GM21447 (cell line): Measurements from ENCODE around the gene NCF4.

Experiments used
- ATAC-seq: cut with Tn5 transposase; IDR thresholded peaks from one replicate; pipeline ENCODE4 v1.9.1; 2021; ENCODE audit not compliant: unreplicated experiment

NCF4 gene

GRCh38 chr22:36893262-36893661 lies 32.5 kb downstream of the NCF4 start:
- ATAC-seq: no peak

- no peak for ATAC-seq
Observed at GRCh38 chr22:36894266-36894665, 33.5 kb downstream of the NCF4 start.

GRCh38 chr22:36897611-36898010 lies 36.8 kb downstream of the NCF4 start:
- no peak for ATAC-seq

DNA sequence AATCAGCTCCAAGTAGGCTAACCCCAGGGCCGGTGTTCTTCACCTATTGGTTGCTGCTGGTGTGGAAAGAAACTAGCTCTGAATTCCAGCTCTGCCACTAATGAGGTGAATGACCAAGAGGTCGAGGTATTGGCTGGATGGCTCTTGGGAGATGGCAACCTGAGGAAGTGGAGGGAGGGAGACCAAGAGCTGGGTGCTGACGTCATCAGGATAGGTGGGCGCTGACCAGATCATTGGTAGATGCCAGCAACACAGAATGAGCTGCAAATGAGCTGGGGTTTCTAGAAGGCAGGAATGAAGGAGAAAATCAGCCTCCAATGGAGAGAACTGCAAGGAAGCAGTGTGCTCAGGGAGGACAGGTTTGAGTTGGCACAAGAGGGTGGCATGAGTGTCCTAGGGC lies 37.9 kb downstream of the NCF4 start:
- ATAC-seq: no peak

DNA sequence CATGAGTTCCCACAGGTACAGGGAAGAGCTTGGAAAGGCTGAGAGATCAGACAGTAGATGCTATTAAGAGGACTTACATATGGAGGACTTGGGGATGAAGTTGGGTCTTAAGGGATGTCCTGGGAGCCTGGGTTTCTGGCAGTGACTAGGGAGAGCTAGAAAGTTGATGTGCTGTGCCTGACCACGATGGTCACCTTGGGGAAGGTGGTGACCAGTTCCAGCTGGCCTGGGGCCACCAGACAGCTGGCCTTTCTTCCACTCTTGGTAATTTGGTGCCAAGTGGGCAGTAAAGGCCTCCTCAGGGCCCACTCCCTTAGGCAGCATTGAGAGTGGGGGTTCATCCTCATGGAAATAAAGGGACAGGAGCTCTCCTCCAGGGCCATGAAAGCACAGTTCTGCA lies 38.7 kb downstream of the NCF4 start:
- no peak for ATAC-seq

DNA sequence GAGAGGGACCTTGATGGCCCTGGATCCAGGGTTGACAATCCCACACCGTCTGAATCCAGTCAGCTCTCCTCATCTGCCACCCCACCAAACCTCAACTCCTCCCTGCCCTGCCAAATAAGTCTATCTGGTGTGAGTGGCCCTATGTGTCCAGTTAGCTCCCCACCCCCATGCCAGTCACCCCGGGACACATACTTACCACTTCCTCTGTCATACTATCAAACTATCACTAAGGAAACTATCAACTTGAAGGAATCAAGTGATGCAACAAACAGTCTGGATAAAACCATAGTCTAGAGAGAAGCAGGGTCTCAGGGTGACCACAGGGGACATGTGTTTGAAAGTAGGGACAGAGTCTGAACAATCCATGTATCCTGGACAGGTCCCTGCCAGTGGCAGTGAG lies 39.4 kb downstream of the NCF4 start:
- ATAC-seq: no peak

DNA sequence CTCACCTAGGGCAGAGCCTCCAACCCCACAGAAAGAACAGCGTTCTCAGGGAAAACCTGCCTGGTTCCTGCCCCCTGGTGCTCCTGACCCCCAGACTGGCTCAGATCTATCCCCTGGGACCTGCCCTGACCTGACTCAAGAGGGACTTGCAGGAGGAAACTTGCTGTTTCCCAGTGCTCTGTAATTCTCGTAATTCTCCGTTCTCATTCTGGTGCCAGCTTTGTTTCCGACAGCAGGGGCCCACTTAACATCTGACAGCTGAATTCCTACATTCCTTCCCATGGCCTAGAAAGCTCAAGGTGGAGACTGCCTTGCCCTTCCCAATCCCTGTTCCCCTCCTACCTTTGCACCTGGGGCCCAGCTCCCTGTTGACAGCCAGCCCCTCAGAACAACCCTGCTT lies 40.1 kb downstream of the NCF4 start:
- no peak for ATAC-seq

- ATAC-seq: peak; percentile 62
Observed at GRCh38 chr22:36901411-36902142, 40.8 kb downstream of the NCF4 start.

DNA sequence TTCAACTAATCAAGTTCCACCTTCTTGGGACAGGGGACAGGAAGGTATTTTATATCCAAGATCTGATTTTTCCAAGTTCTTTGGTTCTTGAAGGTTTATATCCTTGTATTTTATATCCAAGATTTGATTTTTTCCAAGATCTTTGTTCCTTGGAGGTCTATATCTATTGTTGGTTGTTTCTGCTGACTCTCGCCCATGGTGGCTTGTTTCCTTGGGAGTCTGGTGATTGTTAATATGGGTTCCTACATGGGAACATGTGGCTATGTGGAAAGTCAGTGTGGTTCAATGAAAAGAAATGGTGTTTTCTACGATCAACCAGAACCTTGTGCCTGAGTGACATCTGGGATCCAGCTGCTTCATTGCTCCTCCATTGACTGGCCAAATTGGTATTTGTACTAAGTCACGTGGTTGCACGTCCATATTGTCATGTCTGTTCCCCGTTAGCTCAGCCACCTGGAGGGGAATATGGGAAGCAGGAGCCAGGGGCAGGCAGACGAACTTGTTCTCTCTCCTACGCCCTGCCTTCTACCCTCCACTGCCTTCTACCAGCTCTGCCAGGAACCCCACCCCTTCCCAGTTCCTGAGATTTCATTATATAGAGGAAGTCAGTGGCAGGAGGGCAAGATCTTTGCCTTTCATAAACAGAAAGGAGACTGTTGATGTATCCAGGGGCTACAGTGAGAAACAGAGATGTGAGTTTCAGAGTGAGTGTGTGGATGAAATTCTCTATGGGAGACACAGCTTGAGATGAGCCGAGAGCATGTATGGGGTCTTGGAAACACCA lies 41.5 kb downstream of the NCF4 start:
- no peak for ATAC-seq

DNA sequence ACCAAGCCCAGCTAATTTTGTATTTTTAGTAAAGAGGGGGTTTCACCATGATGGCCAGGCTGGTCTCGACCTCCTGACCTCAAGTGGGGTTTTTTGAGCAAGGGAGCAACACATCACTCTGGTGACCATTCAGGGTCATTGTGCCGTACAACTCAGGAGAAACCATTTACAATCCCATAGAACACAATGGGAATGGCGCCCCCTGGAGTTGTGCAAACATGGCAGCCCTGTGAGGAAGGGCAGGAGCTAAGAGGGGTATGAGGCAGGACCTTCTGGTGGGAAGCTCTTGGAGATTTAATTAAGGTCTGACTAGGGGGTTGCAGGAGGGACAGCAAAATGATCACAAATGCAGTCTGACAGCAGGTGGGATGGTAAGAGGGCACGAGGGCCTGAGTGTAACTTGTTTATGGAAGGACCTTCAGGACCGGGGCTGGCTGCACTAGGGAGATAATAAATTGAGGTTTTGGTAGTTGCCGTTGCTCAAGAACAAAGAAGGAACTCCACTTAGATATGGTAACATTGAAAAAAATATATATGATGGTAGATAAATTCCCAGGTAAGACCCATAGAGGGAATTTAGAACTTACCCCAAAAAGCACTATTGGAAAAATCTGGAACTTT lies 43.6 kb downstream of the NCF4 start:
- ATAC-seq: no peak

DNA sequence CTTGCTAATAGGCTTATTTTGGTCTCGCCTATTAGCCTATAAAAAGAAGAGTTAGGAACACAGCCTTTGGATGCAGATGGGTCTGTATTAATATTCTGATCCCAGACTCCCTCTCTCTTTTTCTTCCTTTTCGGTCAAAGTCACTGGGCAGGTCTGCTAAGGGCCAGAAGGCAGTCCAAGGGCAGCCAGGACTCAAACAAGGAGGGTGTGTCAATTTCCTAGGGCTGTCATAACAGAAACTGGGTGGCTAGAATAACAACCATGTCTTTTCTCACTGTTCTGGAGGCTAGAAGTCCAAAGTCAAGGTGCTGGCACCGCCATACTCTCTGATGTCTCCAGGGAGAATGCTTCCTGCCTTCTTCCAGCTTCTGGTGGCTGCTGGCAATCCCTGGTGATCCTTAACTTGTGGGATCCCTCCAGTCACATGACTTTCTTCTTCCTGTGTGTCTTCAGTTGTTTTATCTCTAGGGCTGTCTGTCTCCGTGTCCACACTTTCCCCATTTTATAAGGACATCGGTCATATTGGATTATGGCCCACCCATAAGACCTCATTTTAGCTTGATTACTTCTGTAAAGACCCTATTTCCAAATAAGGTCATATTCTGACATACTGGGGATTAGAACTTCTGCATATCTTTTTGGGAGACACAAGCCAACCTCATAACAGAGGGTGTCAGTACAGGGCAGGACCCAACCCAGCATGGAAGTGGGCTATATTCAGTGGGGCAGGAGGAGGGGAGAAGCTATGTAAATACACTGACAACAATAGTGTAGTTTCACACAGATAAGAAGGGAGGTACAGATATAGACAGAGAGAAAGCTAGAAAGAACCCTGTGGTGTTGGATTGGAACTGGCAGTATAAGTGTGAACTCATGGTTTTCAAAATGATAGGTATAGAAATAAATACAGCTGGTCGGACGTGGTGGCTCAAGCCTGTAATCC lies 46.7 kb downstream of the NCF4 start:
- no peak for ATAC-seq

DNA sequence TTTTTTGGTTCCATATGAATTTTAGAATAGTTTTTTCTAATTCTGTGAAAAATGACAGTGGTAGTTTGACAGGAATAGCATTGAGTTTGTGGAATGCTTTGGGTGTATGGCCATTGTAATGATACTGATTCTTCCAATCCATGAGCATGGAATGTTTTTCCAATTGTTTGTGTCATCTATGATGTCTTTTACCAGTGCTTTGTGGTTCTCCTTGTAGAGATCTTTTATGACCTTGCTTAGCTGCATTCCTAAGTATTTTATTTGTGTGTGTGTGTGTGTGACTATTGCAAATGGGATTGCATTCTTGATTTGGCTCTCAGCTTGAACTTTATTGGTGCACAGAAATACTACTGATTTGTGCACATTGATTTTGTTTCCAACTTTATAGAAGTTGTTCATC lies 49.7 kb downstream of the NCF4 start:
- ATAC-seq: no peak

DNA sequence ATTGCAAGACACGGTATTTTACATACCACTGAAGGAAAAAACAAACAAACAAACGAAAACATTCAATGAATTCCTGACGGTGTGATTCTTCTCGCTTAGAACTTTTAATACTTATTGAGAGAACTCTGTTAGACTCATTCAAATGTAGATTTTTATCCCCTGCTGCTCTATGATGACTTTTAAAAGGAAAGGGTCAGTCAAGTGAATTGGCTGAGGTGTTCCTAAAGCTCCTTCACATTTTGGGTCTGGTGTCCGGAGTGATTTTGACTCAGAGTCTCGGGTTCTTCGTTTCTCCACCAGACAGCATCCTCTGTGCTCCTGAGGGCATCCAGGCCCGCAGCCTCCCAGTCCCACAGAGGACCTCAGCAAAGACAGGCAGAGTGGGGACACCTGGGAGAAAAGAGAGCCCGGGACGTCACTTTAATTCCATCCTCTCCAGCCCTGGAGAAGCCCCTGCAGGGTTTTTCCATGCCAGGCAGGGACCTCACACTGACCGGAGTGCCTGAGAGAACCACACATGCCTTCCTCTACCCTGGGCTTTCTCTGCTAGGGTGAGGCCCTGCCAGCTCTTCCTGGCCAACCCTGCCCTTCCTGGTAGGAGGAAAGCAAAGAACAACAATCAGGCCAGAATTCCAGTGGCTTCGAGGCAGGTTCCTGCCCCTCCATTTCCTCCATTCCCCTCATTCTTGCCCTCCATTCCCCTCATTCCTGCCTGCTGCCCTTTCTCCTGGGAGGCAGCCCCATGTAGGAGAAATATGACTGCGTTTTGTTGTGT lies 51.3 kb downstream of the NCF4 start:
- no peak for ATAC-seq

DNA sequence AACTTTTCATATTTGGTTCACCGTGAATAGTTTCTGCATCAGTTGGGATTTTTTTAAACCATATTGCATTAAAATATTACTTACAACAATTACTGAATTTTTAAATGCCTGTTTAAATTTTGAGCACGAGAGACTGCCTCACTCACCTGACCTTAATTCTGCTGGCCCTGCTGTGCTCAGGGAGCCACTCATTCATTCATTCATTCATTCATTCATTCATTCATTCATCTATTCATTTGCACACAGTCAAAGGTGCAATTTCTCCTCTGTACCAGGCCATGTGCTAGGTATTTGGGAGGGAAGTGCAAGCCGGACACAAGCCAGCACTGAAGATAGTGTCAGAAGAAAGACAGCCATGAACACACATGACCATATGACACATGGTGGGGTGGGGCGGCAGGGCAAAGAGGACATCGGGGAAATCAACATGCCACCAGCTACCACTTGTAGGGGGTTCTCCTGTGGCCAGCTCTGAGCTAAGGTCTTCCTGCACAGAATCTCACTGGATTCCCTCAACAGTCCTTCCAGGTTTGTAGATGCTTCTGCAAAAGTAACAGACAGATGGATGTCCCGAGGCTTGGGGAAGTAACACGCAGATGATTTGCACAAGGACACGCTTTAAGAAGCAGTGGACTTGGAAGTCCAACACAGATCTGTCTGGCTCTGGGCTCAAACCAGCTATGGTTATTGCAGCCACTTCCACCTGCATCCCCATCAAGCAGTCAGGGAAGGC lies 52.1 kb downstream of the NCF4 start:
- no peak for ATAC-seq

- no peak for ATAC-seq
Observed at GRCh38 chr22:36913427-36914389, 52.9 kb downstream of the NCF4 start, which contains the start of gene CSF2RB. CSF2RB (plus strand) TSS chr22:36913628; CDS start chr22:36922208, 8,580 bp downstream.

DNA sequence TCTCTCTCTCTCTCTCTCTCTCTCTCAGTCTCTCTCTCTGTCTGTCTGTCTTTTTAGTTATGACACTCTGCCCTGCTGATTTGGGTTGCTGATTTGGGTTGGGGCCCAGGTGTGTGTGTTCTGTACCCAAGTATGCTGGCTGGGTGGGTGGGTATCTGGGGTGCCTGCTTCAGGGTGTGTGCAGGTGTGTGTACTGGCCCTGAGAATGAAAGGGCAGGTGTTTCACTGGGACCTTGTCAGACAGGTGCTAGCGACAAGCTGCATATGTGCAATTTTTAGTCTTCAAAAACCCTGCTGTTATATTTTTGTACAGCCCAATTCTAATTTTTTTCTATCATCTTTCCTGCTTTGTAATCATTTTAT lies 53.6 kb downstream of the NCF4 start:
- no peak for ATAC-seq

- no peak for ATAC-seq
Observed at GRCh38 chr22:36916034-36916433, 55.2 kb downstream of the NCF4 start.

GRCh38 chr22:36918586-36919284 lies 57.9 kb downstream of the NCF4 start:
- ATAC-seq: no peak
